Neural cell (in vitro differentiated cells): ENCODE data around the gene RAB40B.

Source experiments
- EP300 ChIP-seq: fragments of 450-650 bp; conservative IDR thresholded peaks from 2 replicates; pipeline ENCODE4 v1.6.1; 2014; ENCODE audit warnings: antibody characterized with exemption, mild to moderate bottlenecking, moderate library complexity; ENCODE audit not compliant: poor library complexity, severe bottlenecking
- EZH2 ChIP-seq: fragments of 200-600, 300-800 bp; shearing (Covaris generic), sonication (generic); IDR thresholded peaks from 2 replicates; pipeline ENCODE4 v1.6.1; 2014; ENCODE audit warnings: antibody characterized with exemption, low read length, borderline replicate concordance, mild to moderate bottlenecking; ENCODE audit not compliant: insufficient read depth, poor library complexity, severe bottlenecking
- MXI1 ChIP-seq: fragments of 450-650 bp; conservative IDR thresholded peaks from 2 replicates; pipeline ENCODE4 v1.6.1; 2014; ENCODE audit warnings: antibody characterized with exemption, mild to moderate bottlenecking; ENCODE audit not compliant: poor library complexity, severe bottlenecking
- RAD21 ChIP-seq: fragments of 450-650 bp; conservative IDR thresholded peaks from 2 replicates; pipeline ENCODE4 v1.6.1; 2014; ENCODE audit warnings: antibody characterized with exemption, mild to moderate bottlenecking, moderate library complexity
- REST ChIP-seq: IDR thresholded peaks from 2 replicates; pipeline ENCODE4 v1.6.1; 2012; ENCODE audit warnings: borderline replicate concordance
- TF ChIP-seq, protein P1 (sequence below): fragments of 450-650 bp; IDR thresholded peaks from 2 replicates; pipeline ENCODE4 v1.5.1; 2014; ENCODE audit warnings: antibody characterized with exemption, mild to moderate bottlenecking, moderate library complexity; ENCODE audit not compliant: poor library complexity, severe bottlenecking

GRCh38 chr17:82665891-82666290 is 32.6 kb downstream of the RAB40B start:
- TF ChIP-seq, protein P1, sequence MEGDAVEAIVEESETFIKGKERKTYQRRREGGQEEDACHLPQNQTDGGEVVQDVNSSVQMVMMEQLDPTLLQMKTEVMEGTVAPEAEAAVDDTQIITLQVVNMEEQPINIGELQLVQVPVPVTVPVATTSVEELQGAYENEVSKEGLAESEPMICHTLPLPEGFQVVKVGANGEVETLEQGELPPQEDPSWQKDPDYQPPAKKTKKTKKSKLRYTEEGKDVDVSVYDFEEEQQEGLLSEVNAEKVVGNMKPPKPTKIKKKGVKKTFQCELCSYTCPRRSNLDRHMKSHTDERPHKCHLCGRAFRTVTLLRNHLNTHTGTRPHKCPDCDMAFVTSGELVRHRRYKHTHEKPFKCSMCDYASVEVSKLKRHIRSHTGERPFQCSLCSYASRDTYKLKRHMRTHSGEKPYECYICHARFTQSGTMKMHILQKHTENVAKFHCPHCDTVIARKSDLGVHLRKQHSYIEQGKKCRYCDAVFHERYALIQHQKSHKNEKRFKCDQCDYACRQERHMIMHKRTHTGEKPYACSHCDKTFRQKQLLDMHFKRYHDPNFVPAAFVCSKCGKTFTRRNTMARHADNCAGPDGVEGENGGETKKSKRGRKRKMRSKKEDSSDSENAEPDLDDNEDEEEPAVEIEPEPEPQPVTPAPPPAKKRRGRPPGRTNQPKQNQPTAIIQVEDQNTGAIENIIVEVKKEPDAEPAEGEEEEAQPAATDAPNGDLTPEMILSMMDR: no peak
- TF ChIP-seq REST (no peak), MXI1 (no peak), EP300 (no peak), RAD21 (no peak), EZH2 (no peak)
